SK-MEL-5 (cell line): ENCODE measurements around the gene GDF15. TPM values are rescaled to one million over a fixed set of nuclear protein-coding genes. Genes with fewer than 3 reads are reported as not detected.

Experiments used
- DNase-seq: peaks from one replicate; pipeline ENCODE4 v3.0.0-alpha.2; 2016; ENCODE audit warnings: low read depth, low spot score
- in situ Hi-C: cut with HindIII; loops from 2 replicates; pipeline ENCODE4 v1.10.0; 2016; ENCODE audit warnings: low sequenced_read_pairs, high pct_unique_total_duplicates, low pct_unique_long_range_greater_than_20kb
- total RNA-seq: library from RNA; depleted of rRNA; stranded (reverse); fragments of >200 nt; shearing (Covaris generic); gene quantifications from 2 replicates; pipeline ENCODE4 v1.2.3, GENCODE V29; 2014

Gene GDF15
- total RNA-seq, 1 experiment from 2014 or later, result 1,003 TPM

- in situ Hi-C loops, result no loop called here
- no peak for DNase-seq
Measured at GRCh38 chr19:18423258-18424020, 37.5 kb downstream of the GDF15 start.

- no peak for DNase-seq
Measured at GRCh38 chr19:18424122-18424889, 38.3 kb downstream of the GDF15 start.

GRCh38 chr19:18424890-18425514 lies 39.0 kb downstream of the GDF15 start:
- in situ Hi-C loops, result no loop called here
- no peak for DNase-seq

More at GRCh38 chr19:18424122-18424889, 38.3 kb downstream of the GDF15 start:
- in situ Hi-C loops, result no loop called here

- in situ Hi-C loops, result no loop called here
- no peak for DNase-seq
Measured at GRCh38 chr19:18425515-18426415, 39.8 kb downstream of the GDF15 start.

- DNase-seq, result no peak
- in situ Hi-C loops, result no loop called here
Measured at GRCh38 chr19:18426416-18426767, 40.4 kb downstream of the GDF15 start.

- DNase-seq, result no peak
- in situ Hi-C loops, result no loop called here
Measured at GRCh38 chr19:18427080-18427742, 41.3 kb downstream of the GDF15 start.

GRCh38 chr19:18427743-18428113 lies 41.8 kb downstream of the GDF15 start:
- no peak for DNase-seq
- in situ Hi-C loops, result no loop called here

GRCh38 chr19:18428173-18428786 lies 42.3 kb downstream of the GDF15 start:
- DNase-seq, result no peak
- in situ Hi-C loops, result no loop called here

- DNase-seq, result no peak
- in situ Hi-C loops, result no loop called here
Measured at GRCh38 chr19:18428787-18429674, 43.1 kb downstream of the GDF15 start.

GRCh38 chr19:18429717-18430416 lies 43.9 kb downstream of the GDF15 start:
- in situ Hi-C loops, result no loop called here
- DNase-seq, result no peak

GRCh38 chr19:18430417-18431144 lies 44.6 kb downstream of the GDF15 start:
- no peak for DNase-seq
- in situ Hi-C loops, result no loop called here

GRCh38 chr19:18431351-18432197 lies 45.6 kb downstream of the GDF15 start:
- no peak for DNase-seq
- in situ Hi-C loops, result no loop called here

- no peak for DNase-seq
- in situ Hi-C loops, result no loop called here
Measured at GRCh38 chr19:18432275-18433014, 46.5 kb downstream of the GDF15 start.
